Measurements from ENCODE around the gene AGA.

The AGA gene

GRCh38 chr4:177447417-177448004, 5.3 kb upstream of the AGA start:
- no peak for DNase-seq (ENCODE audit: low spot score)

- no peak for DNase-seq (ENCODE audit: low spot score)
These were observed 4.3 kb upstream of the AGA start for GRCh38 chr4:177446586-177446985.

GRCh38 chr4:177444911-177445736, 2.9 kb upstream of the AGA start:
- no peak for DNase-seq (ENCODE audit: low spot score)

GRCh38 chr4:177441061-177441802, 1.0 kb downstream of the AGA start:
- DNase-seq (ENCODE audit: low spot score) = no peak

GRCh38 chr4:177436456-177436855, 5.8 kb downstream of the AGA start:
- DNase-seq (ENCODE audit: low spot score) = no peak

- DNase-seq (ENCODE audit: low spot score) = no peak
These were observed 7.6 kb downstream of the AGA start for GRCh38 chr4:177434667-177435066.

- peak; percentile 9 for DNase-seq (ENCODE audit: low spot score)
These were observed 15.0 kb downstream of the AGA start for GRCh38 chr4:177427192-177427591.

- DNase-seq (ENCODE audit: low spot score) = peak; percentile 63
These were observed 22.8 kb downstream of the AGA start for GRCh38 chr4:177419434-177419833.

- DNase-seq (ENCODE audit: low spot score) = no peak
These were observed 28.6 kb downstream of the AGA start for GRCh38 chr4:177413656-177414055.

GRCh38 chr4:177413076-177413475, 29.2 kb downstream of the AGA start:
- no peak for DNase-seq (ENCODE audit: low spot score)

- no peak for DNase-seq (ENCODE audit: low spot score)
These were observed 30.2 kb downstream of the AGA start for GRCh38 chr4:177411996-177412395.

- no peak for DNase-seq (ENCODE audit: low spot score)
These were observed 31.7 kb downstream of the AGA start for GRCh38 chr4:177410566-177410965.

- no peak for DNase-seq (ENCODE audit: low spot score)
These were observed 34.2 kb downstream of the AGA start for GRCh38 chr4:177408023-177408422.

GRCh38 chr4:177405508-177405907, 36.7 kb downstream of the AGA start:
- no peak for DNase-seq (ENCODE audit: low spot score)

GRCh38 chr4:177404986-177405385, 37.3 kb downstream of the AGA start:
- no peak for DNase-seq (ENCODE audit: low spot score)

- no peak for DNase-seq (ENCODE audit: low spot score)
These were observed 37.9 kb downstream of the AGA start for GRCh38 chr4:177404342-177404741.

GRCh38 chr4:177403746-177404145, 38.5 kb downstream of the AGA start:
- no peak for DNase-seq (ENCODE audit: low spot score)

- no peak for DNase-seq (ENCODE audit: low spot score)
These were observed 40.5 kb downstream of the AGA start for GRCh38 chr4:177401658-177402273.

- DNase-seq (ENCODE audit: low spot score) = no peak
These were observed 42.2 kb downstream of the AGA start for GRCh38 chr4:177400030-177400429.

- no peak for DNase-seq (ENCODE audit: low spot score)
These were observed 45.9 kb downstream of the AGA start for GRCh38 chr4:177396352-177396751.

- DNase-seq (ENCODE audit: low spot score) = no peak
These were observed 49.0 kb downstream of the AGA start for GRCh38 chr4:177393236-177393635.

- DNase-seq (ENCODE audit: low spot score) = no peak
These were observed 50.3 kb downstream of the AGA start for GRCh38 chr4:177391953-177392352.

GRCh38 chr4:177391287-177391686, 51.0 kb downstream of the AGA start:
- DNase-seq (ENCODE audit: low spot score) = no peak
